K562 (cell line): ENCODE measurements around the gene WFDC8. TPM values are rescaled to one million over a fixed set of nuclear protein-coding genes. Genes with fewer than 3 reads are reported as not detected.

Experiments used
- ATAC-seq: fragments of 200-7000 bp; cut with Tn5 transposase; 3 replicates; pipeline ENCODE4 v1.9.1; 2020; ENCODE audit warnings: moderate library complexity
- BruUV-seq: library from RNA; stranded (reverse); fragments of 400-500 nt; replicated peaks from 2 replicates; lab custom pipeline; 2021; lab: Mats Ljungman, UMichigan
- CTCF ChIA-PET: fragments of 300-600 bp; formaldehyde crosslinking; extraction: SDS; loops from one replicate; lab custom pipeline; 2021; ENCODE audit warnings: low intra/inter-chr PET ratio; lab: Yijun Ruan, JAX
- POLR2A ChIA-PET: fragments of 300-600, 350-650 bp; sonication (Branson Sonifier 250); formaldehyde crosslinking; extraction: SDS; loops from one replicate; lab custom pipeline; 2021; ENCODE audit warnings: antibody characterized with exemption, inconsistent platforms; lab: Yijun Ruan, JAX
- DNase-seq, 4 experiments: peaks; one replicate each; pipeline versions ENCODE4 v3.0.0 to v3.0.0-alpha.2; 2011 to 2018; ENCODE audit warnings: low spot score in 3 of 4, mixed read lengths in 3 of 4; ENCODE audit errors: extremely low read depth in 1 of 4
- FAIRE-seq: peaks from 2 replicates; lab custom pipeline; 2011; peaks lifted over from hg19 to GRCh38; lab: Jason Lieb, UNC
- H2AFZ ChIP-seq: 2 replicates; pipeline ENCODE4 v1.6.0; 2011; ENCODE audit warnings: low read depth, low read length, control low read depth, inconsistent platforms
- H3K27ac ChIP-seq: fragments of 200-600 bp; 3 replicates; pipeline ENCODE4 v1.8.0; 2011; ENCODE audit warnings: low read depth, mild to moderate bottlenecking, control low read depth, inconsistent platforms, low read length, moderate library complexity, mixed read lengths; ENCODE audit errors: extremely low read depth
- H3K27me3 ChIP-seq, 2 experiments: fragments of 300-600 bp in 1 of 2; 2 replicates in 1 of 2; 3 replicates in 1 of 2; pipeline versions ENCODE4 v1.6.0 to v1.8.0; 2011; ENCODE audit warnings: inconsistent platforms in 2 of 2, low read length in 2 of 2, mild to moderate bottlenecking in 1 of 2, mixed read lengths in 1 of 2, moderate library complexity in 1 of 2; ENCODE audit not compliant: control insufficient read depth in 2 of 2, insufficient read depth in 2 of 2
- H3K36me3 ChIP-seq: fragments of 300-600 bp; 3 replicates; pipeline ENCODE4 v1.8.0; 2011; ENCODE audit warnings: mild to moderate bottlenecking, low read length, inconsistent platforms; ENCODE audit not compliant: control insufficient read depth, insufficient read depth
- H3K4me1 ChIP-seq, 2 experiments: fragments of 200-600 bp in 1 of 2; replicated peaks in 1 of 2; 2 replicates in 1 of 2; 3 replicates in 1 of 2; pipeline versions ENCODE4 v1.5.1 to v1.8.0; 2011; ENCODE audit warnings: inconsistent platforms in 2 of 2, low read length in 2 of 2, mild to moderate bottlenecking in 1 of 2, mixed read lengths in 1 of 2, moderate library complexity in 1 of 2; ENCODE audit not compliant: control insufficient read depth in 2 of 2, insufficient read depth in 2 of 2
- H3K4me2 ChIP-seq: 2 replicates; pipeline ENCODE4 v1.6.1; 2011; ENCODE audit warnings: low read length, control low read depth, inconsistent platforms, mixed read lengths; ENCODE audit not compliant: insufficient read depth
- H3K4me3 ChIP-seq: fragments of 200-600 bp; sonication (generic), shearing (Covaris generic); 2 replicates; pipeline ENCODE4 v1.5.1; 2016; ENCODE audit warnings: control low read depth, inconsistent platforms
- H3K79me2 ChIP-seq: fragments of 200-600 bp; 3 replicates; pipeline ENCODE4 v1.8.0; 2011; ENCODE audit warnings: low read length, inconsistent platforms; ENCODE audit not compliant: control insufficient read depth, insufficient read depth
- H3K9ac ChIP-seq, 2 experiments: 2 replicates each; pipeline versions ENCODE4 v1.6.0 to v1.6.1; 2011; ENCODE audit warnings: low read depth in 2 of 2, low read length in 2 of 2, control low read depth in 1 of 2, inconsistent platforms in 1 of 2, mild to moderate bottlenecking in 1 of 2, mixed read lengths in 1 of 2; ENCODE audit not compliant: insufficient read depth in 1 of 2
- H3K9me1 ChIP-seq: one replicate; pipeline ENCODE4 v1.6.0; 2011; ENCODE audit warnings: inconsistent platforms, mild to moderate bottlenecking, low read length, moderate library complexity; ENCODE audit not compliant: control insufficient read depth, insufficient read depth
- H3K9me3 ChIP-seq: replicated peaks from 2 replicates; pipeline ENCODE4 v1.5.1; 2011; ENCODE audit warnings: low read depth, low read length, inconsistent platforms; ENCODE audit not compliant: control insufficient read depth, insufficient read depth
- H4K20me1 ChIP-seq: replicated peaks from 2 replicates; pipeline ENCODE4 v1.6.1; 2011; ENCODE audit warnings: low read length, inconsistent platforms, mixed read lengths; ENCODE audit not compliant: control insufficient read depth, insufficient read depth
- NUFIP1 ChIP-seq: fragments of 450-650 bp; IDR thresholded peaks from 2 replicates; pipeline ENCODE4 v1.6.1; 2018; ENCODE audit not compliant: partially characterized antibody
- RAD21 ChIP-seq, 2 experiments: fragments of 250-450 bp in 1 of 2; fragments of 450-650 bp in 1 of 2; sonication (Bioruptor Pico) in 1 of 2; formaldehyde crosslinking in 1 of 2; IDR thresholded peaks in 1 of 2; conservative IDR thresholded peaks in 1 of 2; 2 replicates each; pipeline versions ENCODE4 v1.4.0 to v1.8.0; 2020 to 2022; ENCODE audit warnings: mild to moderate bottlenecking in 2 of 2, moderate library complexity in 1 of 2
- RB1 ChIP-seq: fragments of 450-650 bp; IDR thresholded peaks from 2 replicates; pipeline ENCODE4 v1.6.1; 2017; ENCODE audit warnings: low read depth, mild to moderate bottlenecking
- SP2 ChIP-seq: IDR thresholded peaks from 2 replicates; pipeline ENCODE4 v1.6.1; 2011; ENCODE audit warnings: mild to moderate bottlenecking, low read depth, low read length, moderate library complexity; ENCODE audit not compliant: poor library complexity, severe bottlenecking; ENCODE audit errors: extremely low read depth
- ZZZ3 ChIP-seq: fragments of 450-650 bp; IDR thresholded peaks from 2 replicates; pipeline ENCODE4 v1.6.1; 2016; ENCODE audit warnings: antibody characterized with exemption, mild to moderate bottlenecking, moderate library complexity
- WGBS: fragments of 100-300 bp; shearing (Covaris generic); methylation state at CpG from one replicate; pipeline ENCODE4 v1.1.6; 2016; ENCODE audit warnings: low coverage, mixed read lengths; ENCODE audit not compliant: insufficient coverage; ENCODE audit errors: missing lambda C conversion rate; 5-methylcytosine and 5-hydroxymethylcytosine counted together
- in situ Hi-C: fragments of 300-500 bp; cut with MboI; formaldehyde crosslinking; loops from 4 replicates; pipeline ENCODE4 v1.15.0; 2018; ENCODE audit warnings: inconsistent platforms, mixed read lengths
- intact Hi-C: fragments of 100-400 bp; cut with micrococcal nuclease; formaldehyde crosslinking; loops from 2 replicates; pipeline ENCODE4 v1.14.2; 2022
- polyA plus RNA-seq, 8 experiments: library from polyadenylated mRNA; depleted of rRNA in 4 of 8; stranded (reverse) in 5 of 8; unstranded in 3 of 8; fragments of >200 nt; fragmentation: Nextera tagmentation in 2 of 8; fragmentation: Illumina TruSeq in 1 of 8; extraction: Ambion mirVana in 2 of 8; extraction: Trizol in 1 of 8; gene quantifications; 2 replicates each; pipeline versions ENCODE4 v1.2.1 to v1.2.3, GENCODE V29; 2011 to 2014; ENCODE audit warnings: inconsistent platforms in 1 of 8, missing spikeins in 1 of 8
- total RNA-seq, 7 experiments: library from RNA; depleted of rRNA in 6 of 7; stranded (reverse); fragments of >200 nt in 6 of 7; fragmentation: Illumina TruSeq in 2 of 7; extraction: Trizol in 2 of 7; gene quantifications; 2 replicates each; pipeline versions ENCODE4 v1.2.1 to v1.2.3, GENCODE V29; 2011 to 2021; ENCODE audit warnings: low replicate concordance in 1 of 7
- TF ChIP-seq, protein P1 (sequence below): IDR thresholded peaks from 2 replicates; pipeline ENCODE4 v1.6.1; 2016; ENCODE audit warnings: missing genetic modification characterization, missing compliant biosample characterization
- TF ChIP-seq, protein P2 (sequence below): fragments of 450-650 bp; formaldehyde crosslinking; IDR thresholded peaks from 2 replicates; pipeline ENCODE4 v1.4.0; 2022; ENCODE audit warnings: mild to moderate bottlenecking, moderate library complexity

The WFDC8 gene
- total and polyA plus RNA-seq, 9 of the 15 experiments (the other 6 are each of a cell fraction or from before 2014, with no cell fraction given) = not detected

- 3% methylated on average over 7 of the region's 7 CpGs for WGBS
- in situ Hi-C loops = no loop called here
- no peaks in the 10 kb centered on the region for H3K4me1 ChIP-seq
- ATAC-seq (no peak), FAIRE-seq (no peak), DNase-seq (no peak)
- H3K9ac ChIP-seq = no peak overlapping the region
- H3K36me3 ChIP-seq = no peaks in the 10 kb centered on the region
- H3K9me1 ChIP-seq = no peaks in the 10 kb centered on the region
- no TSS peak for BruUV-seq
- H3K9me3 ChIP-seq = no peaks in the 10 kb centered on the region
- intact Hi-C loops = loop anchor here (10.0 kb wide), 1 partner anchor 234 kb away; no protein-coding TSS in a partner anchor
- CTCF ChIA-PET = no interaction called here
- no peak overlapping the region for H2AFZ ChIP-seq
- no peaks in the 10 kb centered on the region for H4K20me1 ChIP-seq
- no peak overlapping the region for H3K4me2 ChIP-seq
- TF ChIP-seq SP2 (no peak), ZZZ3 (no peak), RB1 (no peak), NUFIP1 (no peak), RAD21 (CRISPR knock-in tag; conservative IDR thresholded peaks at IDR 0.05 in 1 of 2, IDR thresholded peaks at IDR 0.05 in 1 of 2) (no peak)
- TF ChIP-seq, protein P1, sequence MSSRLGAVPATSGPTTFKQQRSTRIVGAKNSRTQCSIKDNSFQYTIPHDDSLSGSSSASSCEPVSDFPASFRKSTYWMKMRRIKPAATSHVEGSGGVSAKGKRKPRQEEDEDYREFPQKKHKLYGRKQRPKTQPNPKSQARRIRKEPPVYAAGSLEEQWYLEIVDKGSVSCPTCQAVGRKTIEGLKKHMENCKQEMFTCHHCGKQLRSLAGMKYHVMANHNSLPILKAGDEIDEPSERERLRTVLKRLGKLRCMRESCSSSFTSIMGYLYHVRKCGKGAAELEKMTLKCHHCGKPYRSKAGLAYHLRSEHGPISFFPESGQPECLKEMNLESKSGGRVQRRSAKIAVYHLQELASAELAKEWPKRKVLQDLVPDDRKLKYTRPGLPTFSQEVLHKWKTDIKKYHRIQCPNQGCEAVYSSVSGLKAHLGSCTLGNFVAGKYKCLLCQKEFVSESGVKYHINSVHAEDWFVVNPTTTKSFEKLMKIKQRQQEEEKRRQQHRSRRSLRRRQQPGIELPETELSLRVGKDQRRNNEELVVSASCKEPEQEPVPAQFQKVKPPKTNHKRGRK (tag) = peak; percentile 72
- TF ChIP-seq, protein P2, sequence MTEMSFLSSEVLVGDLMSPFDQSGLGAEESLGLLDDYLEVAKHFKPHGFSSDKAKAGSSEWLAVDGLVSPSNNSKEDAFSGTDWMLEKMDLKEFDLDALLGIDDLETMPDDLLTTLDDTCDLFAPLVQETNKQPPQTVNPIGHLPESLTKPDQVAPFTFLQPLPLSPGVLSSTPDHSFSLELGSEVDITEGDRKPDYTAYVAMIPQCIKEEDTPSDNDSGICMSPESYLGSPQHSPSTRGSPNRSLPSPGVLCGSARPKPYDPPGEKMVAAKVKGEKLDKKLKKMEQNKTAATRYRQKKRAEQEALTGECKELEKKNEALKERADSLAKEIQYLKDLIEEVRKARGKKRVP (CRISPR knock-in tag) = no peak
- no peak overlapping the region for H3K27ac ChIP-seq
- H3K27me3 ChIP-seq = peaks cover 0 to 7% of the 10 kb centered on the region in 2 experiments; a peak in 2 of 5 replicates
- POLR2A ChIA-PET = no interaction called here
- no peak overlapping the region for H3K4me3 ChIP-seq
- no peaks in the 10 kb centered on the region for H3K79me2 ChIP-seq
Measured at GRCh38 chr20:45548410-45548809, 30.7 kb downstream of the WFDC8 start.
